NCI-H446 (cell line): ENCODE results near the gene DYDC1.
A peak's percentile ranks its signal among the peaks of the same experiment; 100 is the strongest.
"Not testable (repeated sequence)": the region's sequence is repeated elsewhere in the genome, so short reads cannot be mapped to it uniquely, and the experiment has no call there.

ENCODE experiments used
- DNase-seq, 2 experiments: peaks; one replicate each; lab custom pipeline; 2025; lab: John Stamatoyannopoulos, UW

DYDC1 gene

GRCh38 chr10:80344276-80344675 is 12.3 kb downstream of the DYDC1 start:
- no peak for DNase-seq

GRCh38 chr10:80333983-80334382 is 22.6 kb downstream of the DYDC1 start:
- peak in 1 of 2 experiments; percentile 24 for DNase-seq

GRCh38 chr10:80324891-80325364 is 31.6 kb downstream of the DYDC1 start:
- DNase-seq: no peak

- peak; percentile 0 to 27 for DNase-seq
Measured at GRCh38 chr10:80324086-80324485, 32.5 kb downstream of the DYDC1 start.

GRCh38 chr10:80323311-80323710 is 33.2 kb downstream of the DYDC1 start:
- no peak for DNase-seq

- DNase-seq: no peak
Measured at GRCh38 chr10:80322711-80323110, 33.8 kb downstream of the DYDC1 start.

- no peak for DNase-seq
Measured at GRCh38 chr10:80322158-80322557, 34.4 kb downstream of the DYDC1 start.

- DNase-seq: no peak
Measured at GRCh38 chr10:80321183-80321582, 35.4 kb downstream of the DYDC1 start.

GRCh38 chr10:80320377-80320776 is 36.2 kb downstream of the DYDC1 start:
- no peak for DNase-seq

- no peak for DNase-seq
Measured at GRCh38 chr10:80319725-80320290, 36.7 kb downstream of the DYDC1 start.

GRCh38 chr10:80319318-80319717 is 37.2 kb downstream of the DYDC1 start:
- DNase-seq: no peak

- DNase-seq: no peak
Measured at GRCh38 chr10:80318742-80319141, 37.8 kb downstream of the DYDC1 start.

- no peak for DNase-seq
Measured at GRCh38 chr10:80315391-80315790, 41.2 kb downstream of the DYDC1 start.

- DNase-seq: no peak
Measured at GRCh38 chr10:80313523-80313922, 43.0 kb downstream of the DYDC1 start.

GRCh38 chr10:80305989-80306388 is 50.6 kb downstream of the DYDC1 start:
- DNase-seq: not testable (repeated sequence)

GRCh38 chr10:80296942-80297341 is 59.6 kb downstream of the DYDC1 start:
- no peak for DNase-seq

GRCh38 chr10:80292607-80293239 is 63.8 kb downstream of the DYDC1 start:
- DNase-seq: no peak

GRCh38 chr10:80290474-80291220 is 65.9 kb downstream of the DYDC1 start:
- DNase-seq: no peak

GRCh38 chr10:80289451-80290287 is 66.9 kb downstream of the DYDC1 start, which contains the start of gene MAT1A:
Gene MAT1A, minus strand, starts transcription at chr10:80289658. Its CDS starts 235 bp downstream, at chr10:80289423.
- no peak for DNase-seq

- DNase-seq: no peak
Measured at GRCh38 chr10:80288849-80289248, 67.7 kb downstream of the DYDC1 start.
